NCI-H2196 treated with DMSO at 0.1 percent for 48 hours (cell line): ENCODE data around the gene RIMS1.

Experiments used
- DNase-seq: peaks from one replicate; lab custom pipeline; 2025; ENCODE audit not compliant: unreplicated experiment; lab: John Stamatoyannopoulos, UW

RIMS1 gene

GRCh38 chr6:72403413-72403812, 517.1 kb downstream of the RIMS1 start:
- DNase-seq: no peak

GRCh38 chr6:72406517-72406916, 520.2 kb downstream of the RIMS1 start:
- DNase-seq: no peak

GRCh38 chr6:72410769-72411168, 524.4 kb downstream of the RIMS1 start:
- no peak for DNase-seq

- peak; percentile 53 for DNase-seq
These were observed 525.7 kb downstream of the RIMS1 start for GRCh38 chr6:72411872-72412708.

- no peak for DNase-seq
These were observed 526.3 kb downstream of the RIMS1 start for GRCh38 chr6:72412709-72413044.

GRCh38 chr6:72413884-72414283, 527.5 kb downstream of the RIMS1 start:
- no peak for DNase-seq

- DNase-seq: no peak
These were observed 528.3 kb downstream of the RIMS1 start for GRCh38 chr6:72414657-72415056.

- DNase-seq: no peak
These were observed 530.6 kb downstream of the RIMS1 start for GRCh38 chr6:72416744-72417465.

GRCh38 chr6:72417759-72418158, 531.4 kb downstream of the RIMS1 start:
- DNase-seq: no peak

GRCh38 chr6:72418495-72418894, 532.1 kb downstream of the RIMS1 start:
- DNase-seq: no peak

- no peak for DNase-seq
These were observed 533.6 kb downstream of the RIMS1 start for GRCh38 chr6:72419966-72420365.

GRCh38 chr6:72420409-72420808, 534.1 kb downstream of the RIMS1 start:
- no peak for DNase-seq

GRCh38 chr6:72421387-72421786, 535.0 kb downstream of the RIMS1 start:
- DNase-seq: no peak

GRCh38 chr6:72422171-72422570, 535.8 kb downstream of the RIMS1 start:
- no peak for DNase-seq

GRCh38 chr6:72424476-72424875, 538.1 kb downstream of the RIMS1 start:
- no peak for DNase-seq

- DNase-seq: no peak
These were observed 538.8 kb downstream of the RIMS1 start for GRCh38 chr6:72425003-72425681.

- DNase-seq: no peak
These were observed 554.3 kb downstream of the RIMS1 start for GRCh38 chr6:72440611-72441010.

GRCh38 chr6:72446430-72446829, 560.1 kb downstream of the RIMS1 start:
- DNase-seq: no peak
